Fibroblast of skin of scalp (primary cell): Measurements from ENCODE around the gene KATNAL1.

ENCODE experiments used
- DNase-seq: peaks from one replicate; pipeline ENCODE4 v3.0.0-alpha.2; 2013

The KATNAL1 gene

DNA sequence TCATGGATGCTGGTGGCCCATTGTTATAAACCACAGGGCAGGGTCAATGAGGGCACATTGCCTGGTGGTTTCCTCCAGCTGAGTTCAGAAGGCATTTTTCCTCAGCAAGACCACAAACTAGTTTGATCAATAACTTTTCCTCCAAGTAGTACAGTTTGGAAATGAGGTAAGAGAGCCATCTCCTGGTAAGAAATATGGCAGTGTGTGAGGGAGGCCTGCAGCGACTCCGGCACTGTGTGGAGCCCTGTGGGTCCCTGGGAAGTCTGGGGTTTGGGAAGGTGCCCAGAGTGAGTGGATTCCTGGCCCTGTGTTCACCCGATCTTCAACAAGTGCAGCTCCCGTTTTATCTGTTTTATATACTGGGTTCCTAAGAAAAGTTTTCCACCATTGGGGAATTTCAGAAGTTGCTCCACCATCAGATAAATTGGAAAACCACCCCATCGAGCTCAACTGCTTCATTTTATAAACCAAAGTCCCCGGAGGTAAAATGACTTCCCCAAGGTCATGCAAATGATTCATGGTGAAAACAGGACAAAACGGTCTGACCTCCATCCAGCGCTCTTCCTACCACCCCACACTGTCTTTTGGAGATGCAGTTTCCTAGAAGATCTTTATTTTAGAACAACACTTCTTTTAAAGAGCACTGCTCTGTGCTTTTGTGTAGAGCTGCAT, 148.4 kb downstream of the KATNAL1 start:
- peak; percentile 88 for DNase-seq

DNA sequence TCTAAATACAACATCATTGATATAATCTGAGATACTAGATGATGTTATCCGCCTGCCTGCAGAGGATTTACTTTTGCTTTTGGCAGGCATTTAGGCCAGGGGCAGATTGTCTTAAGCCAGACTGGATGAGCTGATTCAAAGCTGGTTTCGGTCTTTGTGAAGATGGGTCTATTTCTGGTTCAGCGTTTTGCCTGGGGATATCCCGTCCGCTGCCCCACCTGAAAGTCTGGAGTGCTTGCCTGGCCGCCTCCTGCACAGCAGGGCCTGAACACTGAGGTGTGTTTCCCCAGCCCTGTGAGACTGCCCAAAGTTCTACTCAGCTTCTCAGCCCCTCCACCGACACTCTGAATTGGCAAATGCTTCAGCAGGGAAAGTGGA, 149.7 kb downstream of the KATNAL1 start:
- DNase-seq, result no peak

DNA sequence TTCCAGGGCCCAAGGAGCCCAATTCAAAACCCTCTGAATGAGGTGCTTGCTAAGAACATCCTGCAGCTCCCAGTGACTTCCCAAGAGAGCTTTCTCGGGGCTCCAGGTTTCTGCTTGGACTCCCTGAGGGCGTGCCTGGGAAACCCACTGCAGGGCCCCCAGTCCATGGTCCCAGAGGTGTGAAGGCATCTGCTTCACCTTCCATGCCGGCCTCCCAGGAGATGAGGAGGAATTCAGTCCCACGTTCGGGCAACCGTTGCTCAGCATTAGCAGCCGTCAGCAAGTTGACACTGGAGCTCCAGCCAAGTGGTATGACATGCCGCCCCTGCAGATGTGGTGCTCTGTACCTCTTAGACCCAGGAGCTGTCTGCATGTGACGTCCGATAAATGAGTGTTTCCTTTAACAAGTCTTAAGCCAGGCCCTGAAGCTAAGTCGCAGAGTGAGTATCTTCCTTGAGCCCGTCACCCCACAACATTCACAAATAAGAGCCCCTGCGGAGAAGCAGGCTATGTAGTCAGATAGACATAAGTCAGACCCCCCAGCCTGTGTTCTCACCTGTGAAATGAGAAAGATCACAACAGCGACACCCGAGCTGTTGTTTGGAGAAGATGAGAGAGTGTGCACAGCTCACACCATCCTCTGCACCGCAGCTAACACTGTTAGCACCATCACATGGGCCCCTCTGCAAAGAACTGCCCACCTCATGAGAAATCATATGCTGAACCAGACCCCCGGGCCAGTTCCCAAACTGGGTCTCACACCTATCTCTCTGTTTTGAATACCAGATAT, 150.3 kb downstream of the KATNAL1 start:
- DNase-seq, result no peak

DNA sequence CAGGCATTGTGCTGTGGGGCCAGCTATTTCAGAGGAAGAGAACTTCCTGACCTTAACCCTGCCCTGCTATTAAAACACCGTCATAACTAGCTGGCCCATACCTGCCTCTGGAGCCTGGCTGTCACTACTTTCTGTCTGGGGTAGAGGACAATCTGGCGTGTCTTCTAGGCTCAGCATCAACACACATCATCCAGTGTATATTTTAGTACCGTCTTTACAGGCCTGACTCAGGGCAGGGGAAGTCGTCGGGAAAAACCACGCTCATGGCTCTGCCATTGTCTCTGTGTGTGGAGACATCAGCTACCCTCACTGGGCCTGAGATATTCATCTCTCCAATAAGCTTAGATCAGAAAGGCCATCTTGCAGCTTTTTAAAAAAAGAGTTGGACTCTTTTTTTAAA, 151.1 kb downstream of the KATNAL1 start:
- DNase-seq, result no peak

DNA sequence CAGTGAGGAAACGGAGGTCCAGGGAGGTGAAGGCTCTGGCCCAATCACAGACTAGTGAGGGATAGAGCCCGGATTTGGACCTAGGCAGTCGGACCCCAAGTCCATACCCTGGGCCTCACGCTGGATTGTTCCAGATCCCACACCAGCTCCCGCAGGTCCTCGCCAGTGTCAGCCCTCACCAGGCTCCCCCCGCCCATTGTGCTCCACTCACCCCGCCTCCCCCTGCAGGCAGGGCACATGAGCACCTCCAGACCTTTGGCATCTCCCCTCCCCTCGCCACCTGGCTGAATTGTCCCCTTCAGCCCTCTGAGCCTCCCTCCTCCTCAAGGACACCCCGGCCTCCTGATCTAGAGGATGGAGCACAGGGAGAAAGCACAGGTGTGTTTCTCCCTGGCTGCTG, 152.4 kb downstream of the KATNAL1 start:
- DNase-seq, result no peak

DNA sequence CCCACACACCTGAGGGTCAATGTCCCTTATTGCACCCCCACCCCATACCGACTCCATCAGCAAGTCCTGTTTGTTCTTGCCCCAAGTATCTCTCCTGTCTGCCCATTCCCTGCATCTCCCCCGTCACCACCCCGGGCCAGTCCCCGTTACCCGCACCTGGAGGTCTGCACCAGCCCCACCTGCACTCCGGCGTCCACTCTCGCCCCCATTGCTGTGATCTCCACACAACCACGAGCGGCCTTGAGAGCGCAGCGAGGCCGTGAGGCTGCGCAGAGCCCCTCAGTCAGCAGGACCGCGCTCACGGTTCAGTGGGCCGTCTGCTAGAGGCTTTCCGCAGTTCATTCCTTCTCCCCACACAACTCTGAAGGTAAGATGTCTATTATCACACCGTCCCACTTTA, 152.8 kb downstream of the KATNAL1 start:
- no peak for DNase-seq

DNA sequence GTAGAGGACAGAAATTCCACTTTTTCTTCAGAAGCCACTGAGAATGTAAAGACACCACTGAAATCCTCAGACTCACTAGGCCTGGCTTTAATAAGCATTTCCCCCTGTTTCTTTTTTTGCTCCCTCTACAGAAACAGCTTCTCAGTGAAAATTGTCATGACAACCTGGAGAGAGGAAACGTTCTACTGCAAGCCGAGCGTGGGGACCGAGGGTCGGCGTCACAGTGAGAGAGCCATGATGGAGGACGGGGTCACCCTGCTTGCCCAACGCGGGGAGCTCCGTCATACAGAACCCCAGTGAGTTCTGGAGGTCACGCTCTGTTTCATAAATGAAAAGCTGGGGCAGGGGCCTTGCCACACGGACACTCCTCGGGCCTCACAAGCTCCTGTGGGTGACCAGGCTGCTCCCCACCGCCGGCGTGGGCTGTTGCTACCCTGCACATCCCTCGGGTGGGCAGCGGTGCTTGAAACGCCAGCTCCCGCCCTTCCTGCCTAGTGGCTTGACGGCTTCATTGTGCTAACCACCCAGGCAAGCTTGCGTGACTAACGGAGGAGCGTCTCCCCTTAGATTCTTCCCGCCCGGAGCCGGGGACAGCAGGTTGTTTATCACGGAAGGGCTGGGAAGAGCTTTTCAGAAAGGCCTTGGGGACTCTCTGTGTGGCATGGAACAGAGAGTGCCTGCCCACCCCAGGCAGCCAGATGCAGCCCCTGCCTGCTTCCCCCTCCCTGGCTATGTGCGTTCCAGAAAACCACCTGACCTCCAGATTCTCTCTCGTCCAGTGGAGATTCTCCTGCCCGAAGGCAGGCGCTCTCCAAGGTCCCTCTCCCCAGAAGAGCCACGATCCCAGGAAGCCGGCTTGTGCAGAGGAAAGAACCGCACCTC, 153.6 kb downstream of the KATNAL1 start:
- peak; percentile 32 for DNase-seq
